ENCODE measurements around the gene SLC35C1. TPM values are rescaled to one million over a fixed set of nuclear protein-coding genes. Genes with fewer than 3 reads are reported as not detected.
A peak's percentile ranks its signal among the peaks of the same experiment; 100 is the strongest.

SLC35C1 gene
- polyA plus RNA-seq, 1 experiment, result 14.6 TPM

DNA sequence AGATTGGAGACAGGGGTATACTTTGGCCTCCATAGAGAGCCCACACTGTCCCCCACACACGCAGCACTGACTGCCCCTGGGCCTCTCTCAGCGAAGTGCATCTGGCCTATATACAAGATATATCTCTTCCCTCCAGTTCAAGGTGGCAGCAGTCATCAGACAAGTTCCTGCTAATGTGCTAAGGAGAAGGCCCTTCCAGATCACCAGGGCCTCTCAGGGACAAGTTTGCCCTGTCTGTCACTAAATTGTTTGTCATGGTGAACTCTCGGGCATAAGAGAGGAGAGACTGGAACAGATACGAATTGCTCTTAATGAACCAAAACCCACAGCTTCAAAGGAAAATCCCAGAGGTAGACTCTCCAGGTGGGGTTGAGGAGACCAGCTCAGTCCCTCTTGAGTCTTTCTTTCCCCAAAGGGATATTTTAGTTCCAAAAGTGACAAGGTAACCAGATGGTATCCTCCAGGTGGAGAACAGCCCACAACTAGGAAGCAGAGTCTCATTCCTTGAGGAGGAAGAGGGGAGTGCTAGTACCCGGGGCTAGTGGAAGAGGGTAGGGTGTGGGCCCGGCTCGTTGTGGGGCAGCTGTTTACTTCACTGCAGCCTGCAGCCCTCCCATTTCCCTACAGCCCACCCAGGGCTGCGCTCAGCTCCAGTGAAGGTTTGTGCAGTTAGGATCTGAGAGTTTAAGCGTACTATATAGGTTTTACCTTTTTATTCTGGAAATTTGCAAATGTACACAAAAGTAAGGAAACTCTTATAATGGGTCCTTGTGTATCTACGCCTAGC, 2.2 kb upstream of the SLC35C1 start:
- ChIA-PET CTCF (interaction anchor here (0.6 to 1.2 kb wide), 2 partner anchors 69 to 432 kb away, joined by 3 read pairs; no protein-coding TSS in a partner anchor), POLR2A (no interaction called here)
- H3K27me3 ChIP-seq (ENCODE audit: control insufficient read depth, insufficient read depth, low read length), result no peaks in the 10 kb centered on the region
- no peak overlapping the region for H3K4me3 ChIP-seq (ENCODE audit: low read depth, low read length)
- peaks cover 2% of the 10 kb centered on the region; the same call in 1 of the 2 replicates for H3K36me3 ChIP-seq (ENCODE audit: control insufficient read depth, insufficient read depth, low read length)
- no peak for DNase-seq (ENCODE audit: low read depth)
- TF ChIP-seq, protein P1, sequence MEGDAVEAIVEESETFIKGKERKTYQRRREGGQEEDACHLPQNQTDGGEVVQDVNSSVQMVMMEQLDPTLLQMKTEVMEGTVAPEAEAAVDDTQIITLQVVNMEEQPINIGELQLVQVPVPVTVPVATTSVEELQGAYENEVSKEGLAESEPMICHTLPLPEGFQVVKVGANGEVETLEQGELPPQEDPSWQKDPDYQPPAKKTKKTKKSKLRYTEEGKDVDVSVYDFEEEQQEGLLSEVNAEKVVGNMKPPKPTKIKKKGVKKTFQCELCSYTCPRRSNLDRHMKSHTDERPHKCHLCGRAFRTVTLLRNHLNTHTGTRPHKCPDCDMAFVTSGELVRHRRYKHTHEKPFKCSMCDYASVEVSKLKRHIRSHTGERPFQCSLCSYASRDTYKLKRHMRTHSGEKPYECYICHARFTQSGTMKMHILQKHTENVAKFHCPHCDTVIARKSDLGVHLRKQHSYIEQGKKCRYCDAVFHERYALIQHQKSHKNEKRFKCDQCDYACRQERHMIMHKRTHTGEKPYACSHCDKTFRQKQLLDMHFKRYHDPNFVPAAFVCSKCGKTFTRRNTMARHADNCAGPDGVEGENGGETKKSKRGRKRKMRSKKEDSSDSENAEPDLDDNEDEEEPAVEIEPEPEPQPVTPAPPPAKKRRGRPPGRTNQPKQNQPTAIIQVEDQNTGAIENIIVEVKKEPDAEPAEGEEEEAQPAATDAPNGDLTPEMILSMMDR (IDR thresholded peaks at IDR 0.05; ENCODE audit: insufficient read depth, low read depth, low read length), result no peak

- ChIA-PET POLR2A (no interaction called here), CTCF (interaction anchor here (1.2 to 1.3 kb wide), 2 partner anchors 43 to 433 kb away, joined by 3 read pairs; partner anchors contain the start of gene CRY2)
- no peaks in the 10 kb centered on the region for H3K27me3 ChIP-seq (ENCODE audit: control insufficient read depth, insufficient read depth, low read length)
- H3K4me3 ChIP-seq (ENCODE audit: low read depth, low read length), result peak overlapping the region; percentile 76
- no peak for DNase-seq (ENCODE audit: low read depth)
- TF ChIP-seq, protein P1 (IDR thresholded peaks at IDR 0.05; ENCODE audit: insufficient read depth, low read depth, low read length), result no peak
- H3K36me3 ChIP-seq (ENCODE audit: control insufficient read depth, insufficient read depth, low read length), result peaks cover 6% of the 10 kb centered on the region; the same call in 1 of the 2 replicates
Measured at GRCh38 chr11:45803971-45804760, 783 bp upstream of the SLC35C1 start.

DNA sequence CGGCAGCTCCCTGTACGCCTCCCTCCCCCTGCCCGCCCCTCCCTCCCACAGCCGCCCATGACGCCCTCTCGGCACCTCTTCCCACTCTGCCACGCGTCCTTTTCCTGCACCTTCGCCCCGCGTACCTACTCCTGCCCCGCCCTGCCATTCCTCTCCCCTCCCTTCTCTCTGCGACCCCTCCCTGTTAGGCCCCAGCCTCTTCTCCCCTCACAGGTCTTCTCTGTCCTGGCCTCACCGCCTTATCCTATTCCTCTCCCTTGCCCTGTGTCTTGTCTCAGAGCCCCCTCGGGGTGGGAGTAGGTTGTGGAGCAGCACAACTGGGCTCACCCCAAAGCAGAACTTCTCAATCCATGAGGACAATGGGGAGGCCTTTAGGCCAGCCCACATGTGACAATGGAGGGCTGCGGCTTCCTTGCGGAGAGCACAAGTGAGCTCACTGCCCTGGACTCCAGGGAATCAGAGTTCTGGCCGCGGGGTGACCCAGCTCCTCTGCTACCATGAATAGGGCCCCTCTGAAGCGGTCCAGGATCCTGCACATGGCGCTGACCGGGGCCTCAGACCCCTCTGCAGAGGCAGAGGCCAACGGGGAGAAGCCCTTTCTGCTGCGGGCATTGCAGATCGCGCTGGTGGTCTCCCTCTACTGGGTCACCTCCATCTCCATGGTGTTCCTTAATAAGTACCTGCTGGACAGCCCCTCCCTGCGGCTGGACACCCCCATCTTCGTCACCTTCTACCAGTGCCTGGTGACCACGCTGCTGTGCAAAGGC, 539 bp downstream of the SLC35C1 start:
- H3K36me3 ChIP-seq (ENCODE audit: control insufficient read depth, insufficient read depth, low read length), result peaks cover 8% of the 10 kb centered on the region
- POLR2A ChIA-PET, result interaction anchor here (0.6 kb wide), 1 partner anchor 713 kb away, joined by 3 read pairs; no protein-coding TSS in a partner anchor

GRCh38 chr11:45806072-45806933, 1.4 kb downstream of the SLC35C1 start:
- H3K27me3 ChIP-seq (ENCODE audit: control insufficient read depth, insufficient read depth, low read length), result no peaks in the 10 kb centered on the region
- TF ChIP-seq, protein P1 (IDR thresholded peaks at IDR 0.05; ENCODE audit: insufficient read depth, low read depth, low read length), result no peak
- peaks cover 14% of the 10 kb centered on the region for H3K36me3 ChIP-seq (ENCODE audit: control insufficient read depth, insufficient read depth, low read length)
- DNase-seq (ENCODE audit: low read depth), result no peak
- ChIA-PET CTCF (interaction anchor here (1.1 kb wide), 1 partner anchor 38 kb away, joined by 3 read pairs; no protein-coding TSS in a partner anchor), POLR2A (interaction anchor here (0.6 kb wide), 2 partner anchors 573 to 793 kb away, joined by 3 to 9 read pairs; no protein-coding TSS in a partner anchor)
- H3K4me3 ChIP-seq (ENCODE audit: low read depth, low read length), result peak overlapping the region; percentile 76

More for the DNA sequence above, 539 bp downstream of the SLC35C1 start:
- TF ChIP-seq, protein P1 (IDR thresholded peaks at IDR 0.05; ENCODE audit: insufficient read depth, low read depth, low read length), result 0 out of 2 replicates have a peak, but pooled peaks have one; percentile 4
- Histone ChIP-seq H3K27me3 (ENCODE audit: control insufficient read depth, insufficient read depth, low read length) (no peaks in the 10 kb centered on the region), H3K4me3 (ENCODE audit: low read depth, low read length) (peak overlapping the region; percentile 76)
- no peak for DNase-seq (ENCODE audit: low read depth)
- CTCF ChIA-PET, result interaction anchor here (1.3 kb wide), 1 partner anchor 41 kb away, joined by 3 read pairs; the partner anchor contains the start of gene CRY2
